AG20443 (cell line): ENCODE measurements around the gene BEST3.
"Not testable (repeated sequence)": the region's sequence is repeated elsewhere in the genome, so short reads cannot be mapped to it uniquely, and the experiment has no call there.

Experiments
- DNase-seq: peaks from one replicate; pipeline ENCODE4 v3.0.0; 2012; ENCODE audit warnings: low spot score, mixed read lengths

BEST3 gene

GRCh38 chr12:69688021-69688420, 11.1 kb downstream of the BEST3 start:
- DNase-seq = no peak

GRCh38 chr12:69687390-69687789, 11.7 kb downstream of the BEST3 start:
- no peak for DNase-seq

- DNase-seq = no peak
Measured at GRCh38 chr12:69686731-69687130, 12.4 kb downstream of the BEST3 start.

- DNase-seq = peak; percentile 35
Measured at GRCh38 chr12:69685810-69686209, 13.3 kb downstream of the BEST3 start.

- no peak for DNase-seq
Measured at GRCh38 chr12:69684466-69684865, 14.6 kb downstream of the BEST3 start.

- DNase-seq = no peak
Measured at GRCh38 chr12:69682110-69682755, 16.9 kb downstream of the BEST3 start.

GRCh38 chr12:69679119-69679518, 20.0 kb downstream of the BEST3 start:
- DNase-seq = no peak

- no peak for DNase-seq
Measured at GRCh38 chr12:69676257-69677012, 22.7 kb downstream of the BEST3 start.

GRCh38 chr12:69672195-69672594, 26.9 kb downstream of the BEST3 start:
- no peak for DNase-seq

GRCh38 chr12:69671597-69671996, 27.5 kb downstream of the BEST3 start:
- DNase-seq = no peak

- no peak for DNase-seq
Measured at GRCh38 chr12:69666798-69667197, 32.3 kb downstream of the BEST3 start.

- not testable (repeated sequence) for DNase-seq
Measured at GRCh38 chr12:69664930-69665377, 34.1 kb downstream of the BEST3 start.

GRCh38 chr12:69663726-69664125, 35.4 kb downstream of the BEST3 start:
- no peak for DNase-seq

- no peak for DNase-seq
Measured at GRCh38 chr12:69662764-69663163, 36.3 kb downstream of the BEST3 start.

GRCh38 chr12:69661386-69661785, 37.7 kb downstream of the BEST3 start:
- DNase-seq = no peak

GRCh38 chr12:69660164-69660863, 38.8 kb downstream of the BEST3 start:
- DNase-seq = no peak

- no peak for DNase-seq
Measured at GRCh38 chr12:69658203-69658602, 40.9 kb downstream of the BEST3 start.

GRCh38 chr12:69657376-69658137, 41.5 kb downstream of the BEST3 start:
- DNase-seq = peak; percentile 18

GRCh38 chr12:69655616-69656340, 43.3 kb downstream of the BEST3 start:
- peak; percentile 80 for DNase-seq

- no peak for DNase-seq
Measured at GRCh38 chr12:69653703-69654102, 45.4 kb downstream of the BEST3 start.

- no peak for DNase-seq
Measured at GRCh38 chr12:69651922-69652321, 47.2 kb downstream of the BEST3 start.

- no peak for DNase-seq
Measured at GRCh38 chr12:69649529-69649928, 49.6 kb downstream of the BEST3 start.
